Measurements from ENCODE around the gene MED17. TPM values are rescaled to one million over a fixed set of nuclear protein-coding genes. Genes with fewer than 3 reads are reported as not detected.

The MED17 gene
- 10 to 100 TPM; 13.1 to 33.5 (median 28.1) TPM for total RNA-seq

- 0% methylated on average over 14 to 42 of the region's 72 CpGs for WGBS, 2 donors
- peak within 1 kb of the TSS; percentile 88 to 97 (median 94) for H3K27ac ChIP-seq
- H3K4me3 ChIP-seq, result peak within 1 kb of the TSS; percentile 65 to 92 (median 76)
- peaks cover 0 to 17% (median 6%) of the 10 kb centered on the region in 4 donors for H3K36me3 ChIP-seq
- ATAC-seq (ENCODE audit: low FRiP score in 2 of 2) (peak; percentile 99 to 100), DNase-seq (peak; percentile 91 to 94)
- TF ChIP-seq EP300 (IDR thresholded peaks at IDR 0.05), result no peak
- TF ChIP-seq POLR2AphosphoS5 (IDR thresholded peaks at IDR 0.05), result peak; percentile 87 to 94
- TF ChIP-seq POLR2A (IDR thresholded peaks at IDR 0.05), result peak in 3 of 4 donors; percentile 72 to 89 (median 85)
- TF ChIP-seq CTCF (IDR thresholded peaks at IDR 0.05), result peak; percentile 26 to 65 (median 48)
- H3K4me1 ChIP-seq, result peaks cover 23 to 33% (median 27%) of the 10 kb centered on the region in 4 donors
- no peaks in the 10 kb centered on the region for H3K9me3 ChIP-seq
- H3K27me3 ChIP-seq, result no peaks in the 10 kb centered on the region
Observed at GRCh38 chr11:93784145-93784934, at the start of gene MED17. MED17 (plus strand) TSS chr11:93784282; CDS start chr11:93784514, 232 bp downstream.

GRCh38 chr11:93734427-93735222 lies 49.5 kb upstream of the MED17 start:
- H3K9me3 ChIP-seq, result no peaks in the 10 kb centered on the region
- WGBS, 2 donors, result 78 to 88% methylated on average over 1 of the region's 1 CpG
- no peak overlapping the region for H3K27ac ChIP-seq
- TF ChIP-seq POLR2A (IDR thresholded peaks at IDR 0.05) (no peak), CTCF (IDR thresholded peaks at IDR 0.05) (no peak), POLR2AphosphoS5 (IDR thresholded peaks at IDR 0.05) (no peak), EP300 (IDR thresholded peaks at IDR 0.05) (no peak)
- DNase-seq, result no peak
- H3K4me1 ChIP-seq, result peaks cover 20 to 49% (median 31%) of the 10 kb centered on the region in 4 donors
- no peaks in the 10 kb centered on the region for H3K27me3 ChIP-seq
- no peak overlapping the region for H3K4me3 ChIP-seq
- ATAC-seq (ENCODE audit: low FRiP score in 2 of 2), result no peak
- peaks cover 49 to 98% (median 64%) of the 10 kb centered on the region in 4 donors for H3K36me3 ChIP-seq

- Histone ChIP-seq H3K9me3 (no peaks in the 10 kb centered on the region), H3K27ac (no peak overlapping the region), H3K36me3 (peaks cover 45 to 88% (median 55%) of the 10 kb centered on the region in 4 donors), H3K4me3 (no peak overlapping the region), H3K27me3 (no peaks in the 10 kb centered on the region), H3K4me1 (peaks cover 20 to 59% (median 35%) of the 10 kb centered on the region in 4 donors)
- ATAC-seq (ENCODE audit: low FRiP score in 2 of 2), result no peak
- no peak for DNase-seq
- TF ChIP-seq EP300 (IDR thresholded peaks at IDR 0.05), result no peak
- no peak for TF ChIP-seq POLR2AphosphoS5 (IDR thresholded peaks at IDR 0.05)
- no peak for TF ChIP-seq POLR2A (IDR thresholded peaks at IDR 0.05)
- TF ChIP-seq CTCF (IDR thresholded peaks at IDR 0.05), result no peak
- 86 to 88% methylated on average over 1 of the region's 1 CpG for WGBS, 2 donors
Observed at GRCh38 chr11:93735627-93736026, 48.5 kb upstream of the MED17 start.

- DNase-seq (no peak), ATAC-seq (ENCODE audit: low FRiP score in 2 of 2) (no peak)
- Histone ChIP-seq H3K36me3 (peaks cover 40 to 83% (median 50%) of the 10 kb centered on the region in 4 donors), H3K27ac (no peak overlapping the region), H3K27me3 (no peaks in the 10 kb centered on the region), H3K4me1 (peaks cover 20 to 60% (median 35%) of the 10 kb centered on the region in 4 donors), H3K4me3 (no peak overlapping the region), H3K9me3 (no peaks in the 10 kb centered on the region)
- TF ChIP-seq POLR2AphosphoS5 (IDR thresholded peaks at IDR 0.05) (no peak), EP300 (IDR thresholded peaks at IDR 0.05) (no peak), POLR2A (IDR thresholded peaks at IDR 0.05) (no peak), CTCF (IDR thresholded peaks at IDR 0.05) (no peak)
Observed at GRCh38 chr11:93736129-93736528, 48.0 kb upstream of the MED17 start.

Measured in upper lobe of left lung (tissue), 6 donors.